ENCODE results near the gene ACSF2. TPM values are rescaled to one million over a fixed set of nuclear protein-coding genes. Genes with fewer than 3 reads are reported as not detected.

The ACSF2 gene
- total RNA-seq, 1 donor = 63.0 TPM

GRCh38 chr17:50495918-50496317 is 69.9 kb downstream of the ACSF2 start:
- no peak overlapping the region for H3K27ac ChIP-seq (ENCODE audit: low read depth, low read length)
- no peaks in the 10 kb centered on the region for H3K79me2 ChIP-seq (ENCODE audit: insufficient read depth, low read length)
- peak; percentile 67 for DNase-seq (ENCODE audit: insufficient read length, low spot score, missing footprints)
- H3K36me3 ChIP-seq (ENCODE audit: insufficient read depth, low read length) = no peaks in the 10 kb centered on the region
- H3K27me3 ChIP-seq (ENCODE audit: insufficient read depth, low read length) = no peaks in the 10 kb centered on the region
- no peak for TF ChIP-seq CTCF (IDR thresholded peaks at IDR 0.05; ENCODE audit: extremely low read depth, low read depth, low read length)
- peaks cover 5% of the 10 kb centered on the region for H3K4me1 ChIP-seq (ENCODE audit: insufficient read depth, low read length)
- H3K4me2 ChIP-seq (ENCODE audit: insufficient read depth, low read length) = no peak overlapping the region
- H4K20me1 ChIP-seq (ENCODE audit: insufficient read depth, low read length) = no peaks in the 10 kb centered on the region
- H3K9me3 ChIP-seq (ENCODE audit: low read depth, low read length) = no peaks in the 10 kb centered on the region
- H2AFZ ChIP-seq (ENCODE audit: low read length) = no peak overlapping the region
- H3K4me3 ChIP-seq (ENCODE audit: insufficient read depth, low read length) = no peak overlapping the region

- Histone ChIP-seq H3K4me2 (ENCODE audit: insufficient read depth, low read length) (no peak overlapping the region), H3K79me2 (ENCODE audit: insufficient read depth, low read length) (no peaks in the 10 kb centered on the region), H2AFZ (ENCODE audit: low read length) (no peak overlapping the region), H3K4me1 (ENCODE audit: insufficient read depth, low read length) (peaks cover 5% of the 10 kb centered on the region), H3K27me3 (ENCODE audit: insufficient read depth, low read length) (no peaks in the 10 kb centered on the region), H3K27ac (ENCODE audit: low read depth, low read length) (no peak overlapping the region), H4K20me1 (ENCODE audit: insufficient read depth, low read length) (no peaks in the 10 kb centered on the region), H3K36me3 (ENCODE audit: insufficient read depth, low read length) (no peaks in the 10 kb centered on the region), H3K9me3 (ENCODE audit: low read depth, low read length) (no peaks in the 10 kb centered on the region), H3K4me3 (ENCODE audit: insufficient read depth, low read length) (no peak overlapping the region)
- peak; percentile 6 for DNase-seq (ENCODE audit: insufficient read length, low spot score, missing footprints)
- TF ChIP-seq CTCF (IDR thresholded peaks at IDR 0.05; ENCODE audit: extremely low read depth, low read depth, low read length) = no peak
Observed at GRCh38 chr17:50498021-50498874, 72.2 kb downstream of the ACSF2 start.

- no peaks in the 10 kb centered on the region for H3K9me3 ChIP-seq (ENCODE audit: low read depth, low read length)
- no peaks in the 10 kb centered on the region for H3K36me3 ChIP-seq (ENCODE audit: insufficient read depth, low read length)
- no peak overlapping the region for H3K4me2 ChIP-seq (ENCODE audit: insufficient read depth, low read length)
- no peak overlapping the region for H2AFZ ChIP-seq (ENCODE audit: low read length)
- H3K4me1 ChIP-seq (ENCODE audit: insufficient read depth, low read length) = peaks cover 8% of the 10 kb centered on the region
- DNase-seq (ENCODE audit: insufficient read length, low spot score, missing footprints) = no peak
- no peak overlapping the region for H3K27ac ChIP-seq (ENCODE audit: low read depth, low read length)
- TF ChIP-seq CTCF (IDR thresholded peaks at IDR 0.05; ENCODE audit: extremely low read depth, low read depth, low read length) = no peak
- H3K79me2 ChIP-seq (ENCODE audit: insufficient read depth, low read length) = no peaks in the 10 kb centered on the region
- H3K27me3 ChIP-seq (ENCODE audit: insufficient read depth, low read length) = no peaks in the 10 kb centered on the region
- no peak overlapping the region for H3K4me3 ChIP-seq (ENCODE audit: insufficient read depth, low read length)
- H4K20me1 ChIP-seq (ENCODE audit: insufficient read depth, low read length) = no peaks in the 10 kb centered on the region
Observed at GRCh38 chr17:50499270-50499669, 73.3 kb downstream of the ACSF2 start.

- Histone ChIP-seq H4K20me1 (ENCODE audit: insufficient read depth, low read length) (no peaks in the 10 kb centered on the region), H2AFZ (ENCODE audit: low read length) (no peak overlapping the region), H3K27me3 (ENCODE audit: insufficient read depth, low read length) (no peaks in the 10 kb centered on the region), H3K27ac (ENCODE audit: low read depth, low read length) (no peak overlapping the region), H3K36me3 (ENCODE audit: insufficient read depth, low read length) (no peaks in the 10 kb centered on the region), H3K4me1 (ENCODE audit: insufficient read depth, low read length) (peaks cover 8% of the 10 kb centered on the region), H3K9me3 (ENCODE audit: low read depth, low read length) (no peaks in the 10 kb centered on the region), H3K4me2 (ENCODE audit: insufficient read depth, low read length) (no peak overlapping the region), H3K79me2 (ENCODE audit: insufficient read depth, low read length) (no peaks in the 10 kb centered on the region), H3K4me3 (ENCODE audit: insufficient read depth, low read length) (no peak overlapping the region)
- TF ChIP-seq CTCF (IDR thresholded peaks at IDR 0.05; ENCODE audit: extremely low read depth, low read depth, low read length) = no peak
- DNase-seq (ENCODE audit: insufficient read length, low spot score, missing footprints) = no peak
Observed at GRCh38 chr17:50499721-50500120, 73.7 kb downstream of the ACSF2 start.
